ENCODE data around the gene RPA1. TPM values are rescaled to one million over a fixed set of nuclear protein-coding genes. Genes with fewer than 3 reads are reported as not detected.

The RPA1 gene
- total and polyA plus RNA-seq, 2 experiments from 2014 or later, result 15.2 to 33.6 TPM

- no peaks in the 10 kb centered on the region for H3K4me1 ChIP-seq (ENCODE audit: insufficient read depth)
- no peak overlapping the region for H3K4me3 ChIP-seq
- TF ChIP-seq EZH2 (IDR thresholded peaks at IDR 0.05; ENCODE audit: borderline replicate concordance) (no peak), EZH2phosphoT487 (IDR thresholded peaks at IDR 0.05; ENCODE audit: low read depth, severe bottlenecking, unreplicated experiment) (no peak), CTCF (IDR thresholded peaks at IDR 0.05; ENCODE audit: poor library complexity) (no peak)
- H3K27ac ChIP-seq, result no peak overlapping the region
- no peak for DNase-seq (ENCODE audit: low spot score)
- no peaks in the 10 kb centered on the region for H3K36me3 ChIP-seq (replicated peaks; ENCODE audit: insufficient read depth, low read depth)
- H3K27me3 ChIP-seq, result peaks cover 13% of the 10 kb centered on the region
- no peaks in the 10 kb centered on the region for H4K20me1 ChIP-seq (ENCODE audit: insufficient read depth, poor library complexity, severe bottlenecking)
- 95% methylated on average over 19 of the region's 19 CpGs for WGBS (ENCODE audit: low lambda C conversion rate, missing lambda C conversion rate)
- no peaks in the 10 kb centered on the region for H3K79me2 ChIP-seq
- H3K9me3 ChIP-seq (ENCODE audit: low read depth), result no peaks in the 10 kb centered on the region
- H3K4me2 ChIP-seq, result no peak overlapping the region
- H2AFZ ChIP-seq, result no peak overlapping the region
- H3K9me2 ChIP-seq (replicated peaks; ENCODE audit: insufficient read depth), result no peaks in the 10 kb centered on the region
Measured at GRCh38 chr17:1920948-1921351, 91.1 kb downstream of the RPA1 start.

- Histone ChIP-seq H3K36me3 (replicated peaks; ENCODE audit: insufficient read depth, low read depth) (no peaks in the 10 kb centered on the region), H3K27ac (no peak overlapping the region), H3K79me2 (no peaks in the 10 kb centered on the region), H3K4me3 (no peak overlapping the region), H3K9me2 (replicated peaks; ENCODE audit: insufficient read depth) (no peaks in the 10 kb centered on the region), H3K4me1 (ENCODE audit: insufficient read depth) (peaks cover 12% of the 10 kb centered on the region), H3K27me3 (no peaks in the 10 kb centered on the region), H3K4me2 (no peak overlapping the region), H3K9me3 (ENCODE audit: low read depth) (no peaks in the 10 kb centered on the region), H4K20me1 (ENCODE audit: insufficient read depth, poor library complexity, severe bottlenecking) (no peaks in the 10 kb centered on the region), H2AFZ (no peak overlapping the region)
- TF ChIP-seq CTCF (IDR thresholded peaks at IDR 0.05; ENCODE audit: poor library complexity) (no peak), EZH2phosphoT487 (IDR thresholded peaks at IDR 0.05; ENCODE audit: low read depth, severe bottlenecking, unreplicated experiment) (no peak), EZH2 (IDR thresholded peaks at IDR 0.05; ENCODE audit: borderline replicate concordance) (no peak)
- WGBS (ENCODE audit: low lambda C conversion rate, missing lambda C conversion rate), result 82% methylated on average over 12 of the region's 12 CpGs
- no peak for DNase-seq (ENCODE audit: low spot score)
Measured at GRCh38 chr17:1928976-1929375, 99.2 kb downstream of the RPA1 start.

- no peak overlapping the region for H3K4me3 ChIP-seq
- H4K20me1 ChIP-seq (ENCODE audit: insufficient read depth, poor library complexity, severe bottlenecking), result no peaks in the 10 kb centered on the region
- H3K27ac ChIP-seq, result no peak overlapping the region
- no peaks in the 10 kb centered on the region for H3K9me3 ChIP-seq (ENCODE audit: low read depth)
- TF ChIP-seq CTCF (IDR thresholded peaks at IDR 0.05; ENCODE audit: poor library complexity) (no peak), EZH2phosphoT487 (IDR thresholded peaks at IDR 0.05; ENCODE audit: low read depth, severe bottlenecking, unreplicated experiment) (no peak)
- 88% methylated on average over 8 of the region's 8 CpGs for WGBS (ENCODE audit: low lambda C conversion rate, missing lambda C conversion rate)
- H3K79me2 ChIP-seq, result no peaks in the 10 kb centered on the region
- no peaks in the 10 kb centered on the region for H3K9me2 ChIP-seq (replicated peaks; ENCODE audit: insufficient read depth)
- no peak overlapping the region for H3K4me2 ChIP-seq
- no peak overlapping the region for H2AFZ ChIP-seq
- peaks cover 12% of the 10 kb centered on the region for H3K4me1 ChIP-seq (ENCODE audit: insufficient read depth)
- no peaks in the 10 kb centered on the region for H3K36me3 ChIP-seq (replicated peaks; ENCODE audit: insufficient read depth, low read depth)
- DNase-seq (ENCODE audit: low spot score), result no peak
- no peaks in the 10 kb centered on the region for H3K27me3 ChIP-seq
Measured at GRCh38 chr17:1930337-1930645, 100.5 kb downstream of the RPA1 start.
